Measurements from ENCODE around the gene ARID3C.
A peak's percentile ranks its signal among the peaks of the same experiment; 100 is the strongest.

ARID3C gene

DNA sequence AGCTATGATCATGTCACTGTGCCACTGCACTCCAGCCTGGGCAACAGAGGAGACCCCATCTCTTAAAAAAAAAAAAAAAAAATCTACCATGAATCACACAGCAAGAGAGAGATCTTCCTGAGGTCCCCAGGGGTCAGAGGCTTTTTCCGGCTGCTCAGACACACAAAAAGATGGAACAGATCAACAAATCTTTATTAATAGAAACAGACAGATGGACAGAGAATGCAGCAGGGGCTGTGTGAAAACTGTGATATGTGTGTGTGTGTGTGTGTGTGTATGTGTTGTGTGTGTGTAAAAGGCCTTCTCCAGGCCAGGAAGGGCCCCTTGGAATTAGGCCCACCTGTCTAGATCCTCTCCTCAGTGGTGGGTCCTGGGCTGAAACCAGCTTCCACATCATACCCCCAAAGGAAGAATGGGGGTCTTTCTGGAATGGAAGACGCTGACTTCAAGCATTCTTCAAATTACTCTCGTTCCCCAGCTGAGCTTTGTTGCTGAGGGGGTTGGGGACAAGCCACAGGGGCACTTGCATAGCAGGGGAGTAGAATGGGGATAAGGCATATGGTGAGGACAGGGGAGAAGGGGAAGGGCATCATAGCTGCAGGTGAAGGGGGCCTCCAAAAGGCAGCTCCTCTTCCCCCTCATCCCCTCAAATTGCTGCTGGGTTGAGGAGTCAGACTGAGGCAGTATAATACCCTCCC is 5.8 kb upstream of the ARID3C start:
- no peak for TF ChIP-seq CTCF (IDR thresholded peaks at IDR 0.05; ENCODE audit: low read depth, low read length)
- DNase-seq (ENCODE audit: extremely low read depth, low read depth): no peak

- no peak for DNase-seq (ENCODE audit: extremely low read depth, low read depth)
- peak; percentile 82 for TF ChIP-seq CTCF (IDR thresholded peaks at IDR 0.05; ENCODE audit: low read depth, low read length)
Observed at GRCh38 chr9:34633851-34634550, 5.1 kb upstream of the ARID3C start.

- no peak for TF ChIP-seq CTCF (IDR thresholded peaks at IDR 0.05; ENCODE audit: low read depth, low read length)
- no peak for DNase-seq (ENCODE audit: extremely low read depth, low read depth)
Observed at GRCh38 chr9:34633166-34633565, 4.3 kb upstream of the ARID3C start.

GRCh38 chr9:34630402-34631154 is 1.7 kb upstream of the ARID3C start:
- no peak for DNase-seq (ENCODE audit: extremely low read depth, low read depth)
- no peak for TF ChIP-seq CTCF (IDR thresholded peaks at IDR 0.05; ENCODE audit: low read depth, low read length)

- TF ChIP-seq CTCF (IDR thresholded peaks at IDR 0.05; ENCODE audit: low read depth, low read length): no peak
- no peak for DNase-seq (ENCODE audit: extremely low read depth, low read depth)
Observed at GRCh38 chr9:34629491-34629808, 584 bp upstream of the ARID3C start.

DNA sequence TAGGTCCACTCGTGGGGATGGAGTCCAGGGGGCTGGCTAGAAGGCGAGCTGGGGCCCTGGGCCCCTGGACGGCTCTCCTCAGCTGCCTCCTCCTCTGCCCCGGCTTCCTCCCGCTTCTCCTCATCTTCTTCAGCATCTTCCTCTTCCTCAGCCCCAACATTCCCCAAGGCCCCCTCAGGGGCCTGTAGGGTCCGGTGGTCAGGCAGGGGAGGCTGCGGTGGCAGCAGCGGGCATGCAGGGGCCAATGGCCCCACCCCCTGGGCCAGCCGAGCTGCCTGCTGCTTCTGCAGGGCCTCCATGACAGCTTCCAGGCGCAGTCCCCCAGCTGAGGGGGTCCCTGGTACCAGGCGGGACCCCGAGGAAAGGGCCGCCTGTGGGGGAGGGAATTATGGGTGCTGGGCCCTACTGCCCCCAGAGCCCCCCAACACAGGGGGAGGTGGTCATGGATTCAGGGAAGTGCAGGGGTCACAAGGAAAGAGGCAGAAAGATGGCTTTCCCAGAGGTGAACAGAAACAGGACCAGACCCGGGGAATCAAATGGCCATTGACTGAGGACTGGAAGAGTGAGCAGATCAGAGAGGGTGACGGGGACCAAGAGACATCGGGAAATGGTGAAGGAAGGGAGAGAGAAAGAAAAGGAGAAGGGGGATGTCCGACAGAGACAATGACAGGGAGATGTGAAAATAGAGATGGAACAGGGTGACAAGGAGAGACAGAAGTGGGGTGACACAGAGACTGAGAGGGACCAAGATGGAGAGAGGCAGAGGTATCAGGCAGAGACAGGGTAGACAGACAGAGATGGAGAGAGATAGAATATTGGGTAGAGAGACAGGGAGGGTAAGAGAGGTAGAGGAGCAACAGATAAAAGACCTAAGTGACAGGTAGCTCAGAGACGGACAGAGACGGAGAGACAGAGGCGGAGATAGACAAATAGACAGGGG is 880 bp downstream of the ARID3C start:
- DNase-seq (ENCODE audit: extremely low read depth, low read depth): no peak
- no peak for TF ChIP-seq CTCF (IDR thresholded peaks at IDR 0.05; ENCODE audit: low read depth, low read length)

Data from AG09319 (cell line).